NOMO-1 (cell line): ENCODE data around the gene CAMTA1.

Source experiments
- DNase-seq, 2 experiments: peaks; one replicate each; lab custom pipeline; 2025; ENCODE audit not compliant: unreplicated experiment in 2 of 2; lab: John Stamatoyannopoulos, UW

CAMTA1 gene

DNA sequence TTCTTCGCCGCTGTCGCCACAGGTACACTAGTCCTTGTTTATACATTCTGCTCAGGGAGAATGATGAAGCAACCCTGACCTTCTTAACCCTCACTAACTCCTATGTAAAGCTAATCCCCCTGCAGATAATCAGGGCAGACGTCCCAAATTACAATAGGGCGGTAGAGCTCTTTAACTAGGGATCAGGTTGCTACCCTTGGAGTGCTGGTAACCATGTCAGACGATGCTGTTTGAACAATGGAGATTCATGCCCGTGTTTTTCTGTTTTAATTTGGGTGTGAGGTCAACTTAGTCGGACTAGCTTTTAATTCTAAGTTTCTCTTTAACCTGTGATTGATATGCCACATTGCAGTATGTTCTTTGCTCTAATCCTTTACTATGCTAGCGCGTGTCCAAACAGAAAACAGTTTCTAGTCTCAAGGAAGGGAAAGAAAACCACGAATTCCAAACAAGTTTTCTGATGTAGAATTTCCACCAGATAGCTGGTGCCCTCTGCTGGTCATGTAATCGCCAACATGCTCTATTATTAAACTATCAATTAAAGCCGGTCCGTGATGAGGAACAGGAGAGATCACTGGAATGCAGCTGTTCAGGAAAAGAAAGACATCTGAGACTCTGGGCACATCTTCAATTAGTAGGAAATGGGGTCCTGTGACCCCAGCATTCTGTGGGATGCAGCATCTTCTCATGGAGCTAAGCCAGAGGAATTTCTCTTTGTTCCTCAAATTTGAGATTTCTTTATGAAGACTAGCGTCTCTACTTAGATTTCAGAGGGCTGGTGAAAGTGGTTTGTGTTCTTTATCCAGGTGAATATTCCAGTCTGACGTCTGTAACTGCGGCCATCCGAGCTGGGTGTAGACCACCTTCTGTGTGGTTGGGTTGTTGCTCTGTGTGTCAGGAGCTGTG lies 967.5 kb downstream of the CAMTA1 start:
- DNase-seq: peak in 1 of 2 experiments; percentile 36

DNA sequence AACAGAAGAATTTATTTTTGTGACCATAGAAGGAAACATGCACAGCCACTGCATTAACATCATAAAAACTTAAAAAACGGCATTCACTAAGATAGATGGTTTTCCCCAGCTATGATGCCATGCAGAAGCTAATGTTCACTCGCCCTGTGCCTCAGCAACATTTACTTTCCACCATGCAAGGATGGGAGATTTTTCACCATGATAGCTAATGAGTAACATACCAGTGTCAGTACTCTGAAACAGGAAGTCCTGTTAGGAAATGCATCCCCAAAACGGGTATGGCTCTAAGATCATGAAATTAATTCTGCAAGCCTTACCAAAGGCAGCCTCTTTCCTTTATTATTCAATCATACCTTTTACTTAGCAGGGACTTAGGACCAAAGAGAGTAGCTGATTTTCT lies 968.4 kb downstream of the CAMTA1 start:
- peak in 1 of 2 experiments; percentile 17 for DNase-seq

DNA sequence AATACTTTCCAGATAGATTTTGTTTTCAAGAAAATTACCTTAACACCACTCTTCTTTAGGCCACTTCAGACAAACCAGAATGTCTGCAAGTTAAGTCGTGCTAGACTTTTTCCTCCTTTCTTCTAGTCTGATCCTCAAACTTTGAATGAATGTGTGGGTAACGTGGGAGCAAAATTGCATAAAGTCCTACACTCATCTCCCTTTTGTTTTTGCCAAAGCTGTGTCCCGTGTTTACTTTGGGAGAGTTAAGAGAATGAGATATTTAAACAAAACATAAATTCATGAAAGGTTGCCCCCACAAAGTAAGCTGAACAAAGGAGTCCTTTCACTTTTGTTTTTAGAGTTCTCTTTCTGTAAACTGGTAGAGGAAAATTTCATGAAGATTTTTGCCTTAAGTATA lies 969.0 kb downstream of the CAMTA1 start:
- no peak for DNase-seq

DNA sequence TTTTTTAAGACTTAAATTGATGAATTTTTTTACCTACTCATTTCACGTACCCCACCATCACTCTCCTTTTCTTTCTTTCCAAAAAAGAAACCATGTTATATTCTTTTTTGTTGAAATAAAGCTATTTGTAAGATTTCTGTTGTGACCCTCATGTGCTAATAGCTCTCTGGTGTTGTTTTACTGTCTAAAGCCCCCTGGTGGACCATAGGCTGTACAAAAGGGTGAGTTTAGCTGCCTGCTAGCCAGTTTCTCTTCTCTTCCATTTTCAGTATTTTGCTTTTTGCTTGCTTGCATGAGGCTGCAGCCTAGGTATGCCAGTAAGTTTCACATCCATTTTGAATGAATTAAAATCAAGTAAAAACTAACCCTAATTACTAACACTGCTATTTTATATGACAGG lies 970.2 kb downstream of the CAMTA1 start:
- DNase-seq: no peak

DNA sequence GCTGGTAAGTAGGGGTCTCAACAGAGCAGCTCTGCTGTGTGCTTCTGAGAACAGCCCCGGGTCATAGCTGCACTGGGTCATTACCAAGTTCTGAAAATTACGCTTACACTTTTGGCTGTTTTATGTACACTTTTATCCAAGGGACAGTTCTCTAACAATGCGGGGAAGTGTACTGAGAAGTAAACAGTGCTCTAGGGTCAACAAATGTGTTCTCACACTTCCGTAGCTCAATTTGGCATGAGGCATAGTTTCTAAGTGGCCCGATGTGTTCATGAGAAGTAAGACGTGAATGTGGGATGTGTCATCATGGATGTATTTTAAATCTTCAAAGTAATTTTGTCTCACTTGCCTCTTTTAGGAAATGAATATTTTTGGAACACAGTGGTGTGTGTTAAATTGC lies 975.0 kb downstream of the CAMTA1 start:
- DNase-seq: no peak

DNA sequence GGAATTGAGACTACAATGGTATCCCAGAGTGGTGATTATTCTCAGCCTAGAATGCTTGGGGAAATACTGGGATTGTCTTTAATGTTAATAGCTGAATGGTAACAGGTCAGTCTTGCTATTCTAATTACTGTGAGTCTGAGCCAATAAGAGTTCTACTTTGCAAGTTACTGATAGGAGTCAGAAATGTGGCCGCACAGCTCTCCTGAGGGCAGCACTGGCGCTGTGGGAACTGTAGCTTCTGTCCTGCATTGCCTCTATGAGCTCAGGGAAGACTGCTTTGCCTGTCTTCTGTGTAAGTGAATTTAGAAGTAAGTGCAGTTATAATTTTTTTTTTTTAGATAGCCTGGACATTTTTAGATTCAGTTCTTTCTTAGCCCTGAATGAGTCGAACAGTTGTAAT lies 975.8 kb downstream of the CAMTA1 start:
- no peak for DNase-seq

DNA sequence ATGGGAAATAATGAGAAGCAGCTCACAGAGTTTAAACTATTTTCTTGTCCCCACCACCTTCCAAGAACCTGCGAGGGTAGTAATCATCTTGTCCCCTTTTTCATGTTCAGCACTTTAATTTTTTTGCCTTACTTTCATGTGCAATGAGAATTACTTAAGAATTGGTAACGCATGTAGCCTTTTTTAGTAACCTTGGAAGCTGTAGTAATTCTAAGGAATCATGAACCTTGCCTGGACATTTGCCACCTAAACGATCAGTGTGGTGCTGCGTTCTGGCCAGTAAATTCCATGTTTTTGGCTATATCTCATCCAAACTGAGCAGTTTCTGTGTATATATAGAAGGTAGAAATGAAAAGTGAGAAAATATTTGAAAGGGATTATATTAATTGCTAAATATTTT lies 981.9 kb downstream of the CAMTA1 start:
- DNase-seq: no peak

DNA sequence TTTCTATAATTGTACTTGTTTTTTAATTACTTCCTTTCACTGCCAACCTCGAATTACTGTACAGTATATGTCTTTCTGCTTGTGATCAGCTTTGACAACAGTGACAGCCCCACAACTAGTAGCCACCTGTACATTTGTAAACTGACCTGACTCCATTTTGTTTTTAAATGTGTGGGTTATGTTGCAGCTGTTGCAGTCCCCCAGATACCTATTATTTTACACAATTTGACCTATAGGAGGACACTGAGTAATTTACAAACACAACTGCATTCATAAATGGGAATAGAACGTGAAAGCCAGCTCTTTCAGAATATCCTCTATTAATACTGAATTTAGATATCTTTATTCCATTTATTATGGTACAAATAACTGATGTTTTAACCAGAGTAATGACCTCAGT lies 983.3 kb downstream of the CAMTA1 start:
- DNase-seq: no peak

DNA sequence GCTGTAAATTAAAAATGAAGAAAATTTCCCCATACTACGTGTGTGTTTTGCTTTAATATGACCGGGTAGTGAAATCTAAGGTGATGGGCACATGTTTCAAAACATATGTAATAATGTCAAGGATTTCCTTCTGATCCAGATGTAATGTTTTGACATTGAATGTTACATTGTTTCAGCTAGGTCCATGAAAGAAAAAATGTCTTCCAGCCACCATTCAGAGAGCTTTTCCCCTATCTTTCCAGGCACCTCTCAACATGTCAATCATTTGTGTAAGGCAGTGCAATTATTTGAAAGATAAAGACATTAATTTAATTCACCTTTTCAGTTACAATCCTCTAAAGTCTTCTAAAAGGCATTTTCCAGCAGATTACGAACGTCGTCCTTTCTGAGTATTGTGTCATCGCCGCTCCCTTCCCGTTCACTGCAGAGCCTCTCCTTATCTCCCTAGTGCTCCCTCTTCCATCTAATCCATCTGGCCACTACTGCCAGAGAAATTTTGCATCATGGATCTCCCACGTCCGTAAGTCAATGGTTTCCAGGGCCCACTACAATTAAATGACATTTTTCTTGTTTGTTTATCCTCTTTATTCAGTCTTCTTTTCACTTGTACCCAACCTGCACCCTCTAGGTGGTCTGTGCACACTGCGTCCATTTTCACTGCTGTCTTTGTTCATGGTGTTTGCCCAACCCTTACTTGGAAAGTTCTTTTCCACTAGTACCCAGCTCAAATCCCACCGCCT lies 984.6 kb downstream of the CAMTA1 start:
- DNase-seq: no peak

DNA sequence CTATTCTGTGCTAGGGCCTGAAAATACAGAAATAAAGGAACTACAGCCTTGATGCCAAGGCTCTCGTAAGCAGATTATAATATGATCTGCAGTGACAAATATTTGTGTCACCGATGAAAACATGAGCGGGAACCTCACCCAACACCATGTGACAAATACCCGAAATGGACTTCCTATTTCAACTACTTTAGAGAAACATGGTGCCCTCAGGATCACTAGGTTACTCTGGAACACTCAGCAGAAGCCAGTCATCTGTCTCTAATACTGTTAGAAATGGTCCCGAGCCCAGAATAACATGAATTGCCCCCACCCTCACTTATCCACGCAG lies 985.4 kb downstream of the CAMTA1 start:
- DNase-seq: peak in 1 of 2 experiments; percentile 41

DNA sequence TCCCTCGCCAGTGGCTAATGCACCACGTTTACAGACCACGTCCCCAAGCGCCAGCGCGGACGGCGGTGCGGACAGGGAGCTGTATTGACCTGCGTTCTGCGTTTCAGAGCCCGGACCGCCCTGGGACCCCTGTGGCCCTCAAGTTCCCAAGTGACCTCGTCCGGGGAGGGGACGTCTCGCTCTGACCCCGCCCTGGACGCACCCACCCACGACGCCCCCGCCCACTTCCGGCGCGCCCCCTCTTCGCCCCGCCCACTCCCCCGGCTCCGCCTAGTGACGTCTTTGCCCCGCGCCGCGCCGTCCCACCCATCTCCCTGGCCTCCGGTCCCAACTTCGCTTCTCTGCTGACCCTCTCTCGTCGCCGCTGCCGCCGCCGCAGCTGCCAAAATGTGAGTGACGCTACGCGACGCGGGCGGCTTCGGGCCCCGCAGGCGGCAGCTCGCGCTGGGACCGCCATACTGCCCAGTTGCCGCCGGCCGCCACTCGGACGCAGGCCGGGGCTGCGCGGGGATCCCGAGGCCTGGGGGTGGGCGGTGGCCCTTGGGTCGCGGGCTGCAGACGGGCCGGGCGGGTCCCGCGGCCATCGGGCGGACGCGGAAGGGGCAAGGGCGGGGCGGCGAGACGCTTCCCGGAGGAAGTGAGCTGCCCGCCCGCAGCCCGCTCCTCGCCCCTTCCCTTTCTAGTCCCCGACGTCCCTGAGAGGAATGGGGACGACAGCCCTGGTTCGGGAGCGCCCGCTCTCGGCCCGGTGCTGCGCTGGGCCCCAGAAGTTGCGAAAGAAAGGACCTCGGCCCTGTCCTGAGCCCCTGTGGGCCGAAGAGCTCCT lies 986.0 kb downstream of the CAMTA1 start, which contains the start of gene VAMP3:
Gene VAMP3, plus strand, starts transcription at position 300 of the 826 bp plus-strand sequence. Its CDS starts 88 bp downstream, at position 388.
- peak; percentile 48 to 79 for DNase-seq

DNA sequence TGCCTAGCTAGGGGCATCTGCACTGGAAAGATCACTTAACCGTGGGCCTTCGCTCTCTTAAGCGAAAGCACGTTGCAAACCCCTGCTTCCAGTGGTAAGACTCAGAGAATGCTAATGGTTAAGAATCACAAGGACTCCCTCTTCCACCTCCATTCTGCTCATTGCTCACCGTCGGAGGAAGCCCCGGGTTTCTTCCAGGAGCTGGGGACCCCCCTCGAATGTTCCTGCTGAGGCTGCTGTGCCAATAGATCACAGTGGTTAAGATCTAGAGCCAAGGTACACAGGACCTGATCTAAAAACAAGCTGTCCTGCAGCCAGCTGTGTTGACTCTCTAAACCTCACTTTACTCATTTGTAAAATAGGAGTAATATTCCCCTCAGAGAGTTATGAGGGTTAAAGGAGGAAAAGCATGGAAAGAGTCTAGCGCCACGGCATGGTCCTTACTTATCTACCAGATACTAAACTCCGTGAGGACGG lies 986.6 kb downstream of the CAMTA1 start:
- DNase-seq: peak in 1 of 2 experiments; percentile 41

DNA sequence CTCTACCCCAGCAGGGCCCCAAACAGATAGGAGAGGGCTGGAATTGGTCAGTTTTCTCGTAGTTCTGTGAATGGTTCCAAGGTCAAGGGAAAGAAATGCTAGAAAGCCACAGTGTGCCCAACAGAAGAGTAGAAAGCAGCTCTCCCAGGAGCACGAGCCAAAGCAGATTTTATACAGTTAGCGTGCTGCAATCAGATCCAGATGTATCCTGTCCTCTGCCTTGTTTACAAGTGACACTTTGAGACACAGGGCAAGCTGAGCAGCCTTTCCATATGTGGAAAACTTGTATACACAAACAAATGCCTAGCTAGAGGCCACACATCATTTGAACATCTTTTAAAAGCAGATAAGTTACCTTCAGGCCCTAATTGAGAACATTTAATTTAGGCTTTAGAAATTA lies 992.3 kb downstream of the CAMTA1 start:
- no peak for DNase-seq

DNA sequence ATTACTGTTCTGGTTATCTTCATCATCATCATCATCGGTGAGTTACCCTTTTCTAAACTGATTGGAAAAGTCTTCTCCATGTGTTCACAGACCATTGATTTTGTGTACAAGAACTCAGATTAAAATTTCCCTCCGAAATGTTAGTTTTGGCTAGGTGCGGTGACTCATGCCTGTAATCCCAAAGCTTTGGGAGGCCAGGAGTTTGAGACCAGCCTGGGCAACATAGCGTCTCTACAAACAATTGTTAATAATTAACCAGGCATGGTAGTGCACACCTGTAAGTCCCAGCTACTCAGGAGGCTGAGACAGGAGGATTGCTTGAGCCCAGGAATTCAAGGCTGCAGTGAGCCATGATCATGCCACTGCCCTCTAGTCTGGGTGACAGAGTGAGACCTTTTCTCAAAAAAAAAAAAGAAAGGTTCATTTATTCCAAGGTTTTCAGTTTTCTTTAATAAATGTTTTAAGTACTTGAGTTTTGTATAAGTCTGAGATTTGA lies 992.9 kb downstream of the CAMTA1 start:
- DNase-seq: no peak

DNA sequence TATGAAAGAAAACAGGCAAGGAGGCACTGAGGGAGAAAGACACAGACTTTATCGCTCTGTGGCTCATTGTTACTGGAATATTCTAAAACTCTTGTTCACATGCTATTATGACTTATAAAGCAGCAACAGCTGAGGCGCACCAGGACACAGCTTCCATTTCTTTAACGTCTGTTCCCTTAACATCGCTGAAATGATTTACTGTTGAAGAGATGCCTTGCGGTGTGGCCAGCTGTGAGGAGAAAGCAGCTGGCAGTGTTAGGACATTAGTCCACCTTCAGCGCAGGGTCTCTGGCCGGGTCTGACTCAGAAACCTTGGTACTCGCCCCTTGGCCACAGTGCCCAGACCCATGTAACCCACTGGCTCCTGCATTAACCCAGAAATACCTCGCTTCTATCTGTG lies 995.7 kb downstream of the CAMTA1 start:
- no peak for DNase-seq

DNA sequence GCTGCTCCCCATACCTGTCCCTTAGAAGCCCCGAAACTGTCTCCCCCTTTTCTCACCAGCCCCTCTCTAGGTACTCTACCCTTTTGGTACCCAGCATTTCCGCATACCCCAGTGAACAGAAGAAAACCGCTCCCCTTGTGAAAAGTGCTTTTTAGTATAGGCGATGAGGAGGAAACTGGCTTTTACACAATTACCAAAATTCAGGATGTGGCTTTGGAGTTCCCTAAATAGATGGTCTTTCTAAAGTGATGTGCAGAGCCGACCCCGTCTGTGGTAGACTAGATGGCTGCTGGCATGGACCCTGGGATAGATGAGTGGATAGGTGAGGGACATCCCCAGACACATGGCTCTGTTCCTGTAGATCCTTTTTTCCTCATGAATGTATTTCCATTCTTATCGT lies 996.2 kb downstream of the CAMTA1 start:
- DNase-seq: peak; percentile 16 to 35

DNA sequence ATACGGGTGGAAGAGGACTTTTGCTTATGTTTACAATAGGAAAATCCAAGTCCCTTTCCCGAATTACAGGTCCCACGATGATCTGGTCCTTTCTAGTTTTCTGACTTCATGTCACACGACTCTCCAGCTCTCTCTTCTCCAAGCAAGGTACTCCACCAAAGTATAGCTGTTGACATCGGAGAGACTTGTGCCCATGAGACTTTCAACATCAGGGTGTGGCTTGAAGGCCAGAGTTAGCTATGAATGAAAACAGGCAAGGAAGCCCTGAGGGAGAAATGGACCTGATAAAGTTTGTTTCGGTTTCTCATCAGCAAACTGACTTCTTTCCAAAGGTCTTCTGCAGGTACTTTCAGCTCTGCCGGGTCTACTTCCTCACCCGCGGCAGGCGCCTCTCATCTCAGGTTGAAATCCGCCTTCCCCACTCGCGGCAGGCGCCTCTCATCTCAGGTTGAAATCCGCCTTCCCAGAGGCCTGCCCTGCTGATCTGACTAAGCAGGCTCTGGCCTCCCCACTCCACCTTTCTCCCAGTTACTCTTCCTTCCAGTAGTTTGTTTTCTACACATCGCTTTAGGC lies 996.8 kb downstream of the CAMTA1 start:
- peak; percentile 69 to 73 for DNase-seq

DNA sequence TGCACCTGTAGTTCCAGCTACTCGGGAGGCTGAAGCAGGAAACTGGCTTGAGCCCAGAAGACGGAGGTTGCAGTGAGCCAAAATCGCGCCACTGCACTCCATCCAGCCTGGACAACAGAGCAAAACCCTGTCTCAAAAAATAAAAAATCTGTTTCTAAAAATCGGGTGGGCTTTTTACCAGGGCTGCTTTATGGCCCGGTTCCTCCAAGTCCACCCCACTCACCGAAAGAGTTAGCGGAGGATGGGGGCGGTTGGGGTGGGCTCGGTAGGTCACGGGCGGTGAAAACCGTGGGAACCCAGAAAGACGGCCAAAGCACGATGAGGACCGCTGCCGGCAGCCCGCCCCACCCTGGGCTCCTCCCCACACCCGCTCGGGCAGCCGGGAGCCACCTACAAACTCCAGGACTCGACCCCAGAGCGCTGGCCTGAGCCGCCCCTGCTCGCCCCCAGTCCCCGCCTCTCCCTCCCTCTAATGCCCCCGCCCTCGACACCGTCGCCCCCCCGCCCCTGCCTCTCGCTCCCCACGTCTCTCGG lies 998.0 kb downstream of the CAMTA1 start:
- peak; percentile 4 to 42 for DNase-seq

DNA sequence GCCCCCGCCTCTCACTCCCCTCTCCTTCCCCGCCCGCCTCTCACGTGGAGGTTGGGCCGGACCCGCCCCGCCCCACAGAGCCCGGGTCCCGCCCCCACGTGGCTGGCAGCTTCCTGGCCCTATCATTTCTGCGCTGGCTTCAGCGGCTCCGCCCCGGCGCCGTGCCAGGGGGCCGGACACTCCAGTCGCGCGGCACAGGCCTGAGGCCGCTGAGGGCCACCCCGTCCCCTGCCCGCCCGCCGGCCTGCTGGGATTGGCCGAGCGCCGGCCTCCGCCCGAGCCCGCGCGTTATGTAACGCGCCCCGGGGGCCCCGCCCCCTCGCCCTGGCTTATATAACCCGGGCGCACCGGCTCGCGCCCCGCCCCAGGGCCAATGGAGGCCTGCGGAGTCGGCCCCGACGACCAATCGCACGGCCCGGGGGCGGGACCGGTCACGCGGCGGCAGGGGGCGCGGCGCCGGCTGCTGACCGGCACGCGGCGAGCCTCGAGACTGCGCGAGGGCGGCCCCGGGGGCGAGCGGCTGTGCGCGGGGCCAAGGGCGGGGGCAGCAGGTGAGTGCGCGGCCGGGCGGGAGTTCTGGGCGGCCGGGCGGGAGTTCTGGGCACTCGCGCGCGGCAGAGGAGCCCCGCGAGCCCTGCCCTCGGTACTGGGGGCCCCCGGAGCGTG lies 998.7 kb downstream of the CAMTA1 start, which contains the start of gene PER3:
Gene PER3, plus strand, starts transcription at position 466 of the 666 bp plus-strand sequence. CDS start 587 bp downstream, outside the sequence.
- DNase-seq: peak; percentile 83 to 92
